Fibroblast of the aortic adventitia (primary cell): ENCODE results near the gene IL1RAPL1. TPM values are rescaled to one million over a fixed set of nuclear protein-coding genes. Genes with fewer than 3 reads are reported as not detected.
"Not testable (repeated sequence)": the region's sequence is repeated elsewhere in the genome, so short reads cannot be mapped to it uniquely, and the experiment has no call there.

Experiments used
- DNase-seq: peaks from one replicate; pipeline ENCODE4 v3.0.0-alpha.2; 2010; ENCODE audit warnings: low read depth
- H3K4me3 ChIP-seq: 2 replicates; pipeline ENCODE4 v1.5.1; 2011; ENCODE audit warnings: low read depth, mild to moderate bottlenecking, control low read depth, low read length, moderate library complexity
- CTCF ChIP-seq: IDR thresholded peaks from 2 replicates; pipeline ENCODE4 v1.5.1; 2011; ENCODE audit warnings: mild to moderate bottlenecking, low read length, control low read depth, inconsistent platforms; ENCODE audit not compliant: insufficient read depth
- total RNA-seq: library from RNA; depleted of rRNA; stranded (reverse); fragments of >200 nt; gene quantifications from 2 replicates; pipeline ENCODE4 v1.2.3, GENCODE V29; 2012; ENCODE audit warnings: low replicate concordance

Gene IL1RAPL1
- total RNA-seq, 1 donor: 7.1 TPM

GRCh38 chrX:28787206-28787605 is 200.0 kb downstream of the IL1RAPL1 start:
- H3K4me3 ChIP-seq: no peak overlapping the region
- TF ChIP-seq CTCF: no peak
- peak; percentile 40 for DNase-seq

GRCh38 chrX:28800671-28801070 is 213.4 kb downstream of the IL1RAPL1 start:
- not testable (repeated sequence) for DNase-seq

GRCh38 chrX:28802625-28803024 is 215.4 kb downstream of the IL1RAPL1 start:
- H3K4me3 ChIP-seq: no peak overlapping the region
- TF ChIP-seq CTCF: peak; percentile 13
- DNase-seq: no peak

More at GRCh38 chrX:28800671-28801070, 213.4 kb downstream of the IL1RAPL1 start:
- not testable (repeated sequence) for H3K4me3 ChIP-seq

- DNase-seq: no peak
- no peak overlapping the region for H3K4me3 ChIP-seq
- no peak for TF ChIP-seq CTCF
Measured at GRCh38 chrX:28835991-28836390, 248.7 kb downstream of the IL1RAPL1 start.

GRCh38 chrX:28843817-28844216 is 256.6 kb downstream of the IL1RAPL1 start:
- TF ChIP-seq CTCF: no peak
- H3K4me3 ChIP-seq: no peak overlapping the region
- DNase-seq: no peak

DNA sequence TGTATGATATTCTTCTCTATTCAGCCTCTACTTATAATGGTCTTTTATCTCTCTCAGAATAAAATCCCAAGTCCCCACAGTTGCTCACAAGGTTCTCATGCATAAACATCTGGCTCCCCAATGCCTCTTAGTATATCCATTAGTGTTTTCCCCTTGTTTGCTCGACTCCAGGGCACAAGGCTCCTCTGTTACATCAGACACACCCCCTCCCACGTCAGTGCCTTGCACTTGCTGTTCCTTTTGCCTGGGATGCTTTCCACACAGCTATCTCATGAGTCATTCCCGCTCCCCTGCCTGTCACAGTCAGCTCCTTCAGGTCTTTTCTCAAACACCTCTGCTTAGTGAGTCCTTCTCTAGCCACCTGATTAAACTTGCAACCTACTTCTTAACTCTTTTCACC is 260.2 kb downstream of the IL1RAPL1 start:
- no peak for TF ChIP-seq CTCF
- DNase-seq: peak; percentile 22
- H3K4me3 ChIP-seq: no peak overlapping the region

DNA sequence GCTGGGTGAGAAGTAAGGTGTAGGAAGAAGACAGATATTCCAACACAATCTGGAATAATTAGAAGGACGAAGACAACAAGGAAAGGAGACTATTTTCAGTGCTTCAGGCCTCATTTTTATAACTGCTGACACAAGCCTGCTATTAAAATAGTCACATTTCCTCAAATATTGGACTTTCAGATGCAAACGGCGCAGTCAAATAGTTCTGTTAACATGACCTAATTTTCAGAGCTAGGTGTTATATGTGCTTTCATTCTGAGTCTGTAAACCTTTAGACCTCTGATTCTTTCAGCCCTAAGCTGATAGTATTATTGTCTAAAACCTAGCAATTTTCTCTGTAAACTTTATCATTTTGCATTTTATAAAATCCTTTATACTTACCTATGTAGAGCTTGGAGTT is 261.5 kb downstream of the IL1RAPL1 start:
- DNase-seq: no peak
- TF ChIP-seq CTCF: no peak
- H3K4me3 ChIP-seq: no peak overlapping the region
